ENCODE results near the gene GDPD3.

Gene GDPD3, protein sequence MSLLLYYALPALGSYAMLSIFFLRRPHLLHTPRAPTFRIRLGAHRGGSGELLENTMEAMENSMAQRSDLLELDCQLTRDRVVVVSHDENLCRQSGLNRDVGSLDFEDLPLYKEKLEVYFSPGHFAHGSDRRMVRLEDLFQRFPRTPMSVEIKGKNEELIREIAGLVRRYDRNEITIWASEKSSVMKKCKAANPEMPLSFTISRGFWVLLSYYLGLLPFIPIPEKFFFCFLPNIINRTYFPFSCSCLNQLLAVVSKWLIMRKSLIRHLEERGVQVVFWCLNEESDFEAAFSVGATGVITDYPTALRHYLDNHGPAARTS

GRCh38 chr16:30113031-30113710 is at the start of gene GDPD3:
TSS of gene GDPD3 (minus strand) at chr16:30113537. CDS start at chr16:30113478, 59 bp downstream.
- TF ChIP-seq CTCF (IDR thresholded peaks at IDR 0.05; ENCODE audit: low read depth, low read length): no peak
- DNase-seq (ENCODE audit: extremely low read depth, low read depth): no peak

DNA sequence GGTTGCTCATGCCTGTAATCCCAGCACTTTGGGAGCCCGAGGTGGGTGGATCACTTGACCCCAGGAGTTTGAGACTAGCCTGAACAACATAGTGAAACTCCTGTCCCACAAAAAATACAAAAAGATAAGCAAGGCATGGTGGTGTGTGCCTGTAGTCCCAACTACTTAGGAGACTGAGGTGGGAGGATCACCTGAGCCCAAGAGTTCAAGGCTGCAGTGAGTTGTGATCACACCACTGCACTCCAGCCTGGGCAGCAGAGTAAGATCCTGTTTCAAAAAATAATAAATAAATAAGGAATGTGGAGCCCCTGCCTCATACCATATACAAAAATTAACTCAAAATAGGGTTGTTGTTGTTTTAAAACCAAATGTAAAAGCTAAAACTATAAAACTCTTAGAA is 43.9 kb upstream of the GDPD3 start:
- DNase-seq (ENCODE audit: extremely low read depth, low read depth): no peak
- no peak for TF ChIP-seq CTCF (IDR thresholded peaks at IDR 0.05; ENCODE audit: low read depth, low read length)

- DNase-seq (ENCODE audit: extremely low read depth, low read depth): no peak
- no peak for TF ChIP-seq CTCF (IDR thresholded peaks at IDR 0.05; ENCODE audit: low read depth, low read length)
Observed at GRCh38 chr16:30155188-30155587, 41.9 kb upstream of the GDPD3 start.

DNA sequence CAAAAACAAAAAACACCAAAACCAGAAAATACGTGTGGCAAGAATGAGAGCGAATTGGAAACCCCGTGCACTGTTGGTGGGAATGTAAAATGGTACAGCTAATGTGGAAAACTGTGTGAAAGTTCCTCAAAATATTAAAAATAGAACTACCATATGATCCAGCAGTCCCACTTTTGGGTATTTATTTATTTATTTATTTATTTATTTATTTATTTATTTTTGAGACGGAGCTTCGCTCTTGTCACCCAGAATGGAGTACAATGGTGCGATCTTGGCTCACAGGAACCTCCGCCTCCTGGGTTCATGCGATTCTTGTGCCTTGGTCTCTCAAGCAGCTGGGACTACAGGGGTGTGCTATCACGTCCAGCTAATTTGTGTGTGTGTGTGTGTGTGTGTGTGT is 39.2 kb upstream of the GDPD3 start:
- DNase-seq (ENCODE audit: extremely low read depth, low read depth): no peak
- no peak for TF ChIP-seq CTCF (IDR thresholded peaks at IDR 0.05; ENCODE audit: low read depth, low read length)

GRCh38 chr16:30151091-30151490 is 37.8 kb upstream of the GDPD3 start:
- TF ChIP-seq CTCF (IDR thresholded peaks at IDR 0.05; ENCODE audit: low read depth, low read length): no peak
- DNase-seq (ENCODE audit: extremely low read depth, low read depth): no peak

DNA sequence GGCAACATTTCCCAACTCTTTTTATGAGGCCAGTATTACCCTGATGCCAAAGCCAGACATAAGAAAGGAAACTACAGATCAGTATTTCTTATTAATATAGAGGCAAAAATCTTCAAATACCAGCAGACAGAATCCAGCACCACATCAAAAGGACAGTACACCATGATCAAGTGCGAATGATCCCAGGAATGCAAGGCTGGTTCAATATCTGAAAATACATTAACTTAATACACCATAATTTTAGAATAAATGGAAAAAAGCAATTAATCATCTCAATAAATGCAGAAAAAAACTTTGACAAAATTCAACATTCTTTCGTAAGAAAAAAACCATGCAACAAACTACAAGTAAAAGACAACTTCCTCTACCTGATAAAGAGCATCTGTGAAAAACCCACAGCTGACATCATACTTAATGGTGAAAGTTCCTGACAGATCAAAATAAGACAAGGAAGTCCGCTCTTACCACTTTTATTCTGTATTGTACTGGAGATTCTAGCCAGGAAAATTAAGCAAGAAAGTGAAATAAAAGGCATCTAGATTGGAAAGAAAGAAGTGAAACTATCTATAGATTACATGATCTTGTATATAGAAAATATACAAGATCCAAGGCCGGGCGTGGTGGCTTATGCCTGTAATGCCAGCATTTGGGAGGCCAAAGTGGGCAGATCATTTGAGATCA is 36.1 kb upstream of the GDPD3 start:
- no peak for DNase-seq (ENCODE audit: extremely low read depth, low read depth)
- no peak for TF ChIP-seq CTCF (IDR thresholded peaks at IDR 0.05; ENCODE audit: low read depth, low read length)

Data from AG09319 (cell line).